ENCODE measurements around the gene TBC1D22A.

- TF ChIP-seq, protein P1, sequence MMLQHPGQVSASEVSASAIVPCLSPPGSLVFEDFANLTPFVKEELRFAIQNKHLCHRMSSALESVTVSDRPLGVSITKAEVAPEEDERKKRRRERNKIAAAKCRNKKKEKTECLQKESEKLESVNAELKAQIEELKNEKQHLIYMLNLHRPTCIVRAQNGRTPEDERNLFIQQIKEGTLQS (IDR thresholded peaks at IDR 0.05), result no peak
- TF ChIP-seq, protein P2, sequence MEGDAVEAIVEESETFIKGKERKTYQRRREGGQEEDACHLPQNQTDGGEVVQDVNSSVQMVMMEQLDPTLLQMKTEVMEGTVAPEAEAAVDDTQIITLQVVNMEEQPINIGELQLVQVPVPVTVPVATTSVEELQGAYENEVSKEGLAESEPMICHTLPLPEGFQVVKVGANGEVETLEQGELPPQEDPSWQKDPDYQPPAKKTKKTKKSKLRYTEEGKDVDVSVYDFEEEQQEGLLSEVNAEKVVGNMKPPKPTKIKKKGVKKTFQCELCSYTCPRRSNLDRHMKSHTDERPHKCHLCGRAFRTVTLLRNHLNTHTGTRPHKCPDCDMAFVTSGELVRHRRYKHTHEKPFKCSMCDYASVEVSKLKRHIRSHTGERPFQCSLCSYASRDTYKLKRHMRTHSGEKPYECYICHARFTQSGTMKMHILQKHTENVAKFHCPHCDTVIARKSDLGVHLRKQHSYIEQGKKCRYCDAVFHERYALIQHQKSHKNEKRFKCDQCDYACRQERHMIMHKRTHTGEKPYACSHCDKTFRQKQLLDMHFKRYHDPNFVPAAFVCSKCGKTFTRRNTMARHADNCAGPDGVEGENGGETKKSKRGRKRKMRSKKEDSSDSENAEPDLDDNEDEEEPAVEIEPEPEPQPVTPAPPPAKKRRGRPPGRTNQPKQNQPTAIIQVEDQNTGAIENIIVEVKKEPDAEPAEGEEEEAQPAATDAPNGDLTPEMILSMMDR (IDR thresholded peaks at IDR 0.05 in 2 of 3, conservative IDR thresholded peaks at IDR 0.05 in 1 of 3; ENCODE audit: borderline replicate concordance in 1 of 3, insufficient read depth in 1 of 3, low read depth in 2 of 3, low read length in 2 of 3), result no peak
- TF ChIP-seq ZNF274 (IDR thresholded peaks at IDR 0.05; ENCODE audit: low read depth, low read length) (no peak), REST (IDR thresholded peaks at IDR 0.05; ENCODE audit: low read depth) (no peak), SIN3A (IDR thresholded peaks at IDR 0.05; ENCODE audit: low read depth) (no peak), MAX (IDR thresholded peaks at IDR 0.05) (no peak), POLR2A (IDR thresholded peaks at IDR 0.05; ENCODE audit: borderline replicate concordance, extremely low read depth, insufficient read depth, insufficient read length) (no peak), POLR2AphosphoS5 (IDR thresholded peaks at IDR 0.05; ENCODE audit: low read depth, low read length) (no peak), FOSL1 (IDR thresholded peaks at IDR 0.05; ENCODE audit: low read depth) (no peak), EZH2phosphoT487 (IDR thresholded peaks at IDR 0.05; ENCODE audit: borderline replicate concordance) (no peak), YY1 (IDR thresholded peaks at IDR 0.05; ENCODE audit: extremely low read depth, insufficient replicate concordance, low read depth, low read length) (no peak), SP1 (IDR thresholded peaks at IDR 0.05; ENCODE audit: low read depth) (no peak), EZH2 (IDR thresholded peaks at IDR 0.05) (no peak), CBX3 (IDR thresholded peaks at IDR 0.05; ENCODE audit: low read depth) (no peak)
Measured at GRCh38 chr22:46813816-46814597, 51.6 kb downstream of the TBC1D22A start.
